Raji (cell line): ENCODE measurements around the gene SOX18.

Experiments used
- POLR2A ChIP-seq: IDR thresholded peaks from 2 replicates; pipeline ENCODE4 v1.6.1; 2011; ENCODE audit warnings: low read depth, low read length, control low read depth; ENCODE audit not compliant: insufficient read depth

Gene SOX18

DNA sequence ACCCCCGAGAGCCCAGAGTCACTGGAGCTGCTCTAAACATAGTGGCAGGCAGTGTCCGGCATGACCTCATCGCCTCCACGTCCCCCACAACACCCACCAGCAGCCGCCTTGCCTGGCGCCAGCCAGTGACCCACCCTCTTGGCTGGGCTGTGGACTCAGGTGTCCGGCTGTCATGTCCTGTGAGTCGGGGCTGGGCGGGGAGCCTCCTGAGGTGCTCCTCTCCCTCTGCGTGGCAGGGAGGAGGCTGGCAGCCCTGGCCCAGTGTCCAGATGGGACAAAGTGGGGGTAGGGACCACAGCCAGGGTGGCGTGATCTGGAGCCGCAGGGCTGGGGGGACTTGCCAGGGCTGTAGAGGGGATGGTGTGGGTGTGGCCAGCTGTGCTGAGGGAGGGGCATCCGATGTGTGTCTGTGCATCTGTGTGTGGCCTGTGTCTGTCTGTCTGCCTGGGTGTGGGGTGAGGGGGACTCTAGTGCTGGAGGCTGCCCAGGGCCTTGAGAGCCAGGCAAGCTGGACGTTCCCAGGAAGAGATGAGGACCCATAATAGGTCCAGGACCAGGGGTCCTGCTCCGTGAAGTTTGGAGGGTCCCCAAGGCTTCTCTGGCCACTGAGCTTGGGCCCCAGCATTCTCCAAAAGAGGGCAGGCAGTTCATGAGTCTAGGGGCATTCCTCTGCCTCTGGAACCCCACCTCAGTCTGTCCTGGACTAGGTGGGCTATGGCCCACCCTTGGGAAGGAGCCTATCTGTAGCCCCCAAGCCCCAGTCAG, 2.3 kb upstream of the SOX18 start:
- no peak for TF ChIP-seq POLR2A

DNA sequence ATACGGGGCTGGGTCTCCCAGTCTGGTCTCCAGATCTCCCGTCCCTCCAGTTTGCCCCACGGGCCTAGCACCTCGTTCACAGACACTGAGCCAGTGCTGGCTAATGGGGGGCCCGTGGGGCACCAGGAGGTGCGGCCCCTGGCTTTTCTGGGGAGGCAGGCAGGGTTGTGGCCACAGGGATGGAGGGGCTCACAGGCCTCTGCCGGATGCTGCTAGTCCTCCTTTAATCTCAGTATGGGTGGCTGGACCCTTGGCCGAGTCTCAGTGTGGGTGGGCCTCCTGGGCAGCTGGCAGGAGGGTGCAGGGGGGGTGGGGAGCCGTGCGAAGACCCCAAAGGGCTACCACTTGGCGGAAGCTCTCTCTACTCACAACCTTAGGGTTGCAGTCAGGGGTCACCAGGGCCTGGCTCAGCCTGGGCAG, 1.6 kb upstream of the SOX18 start:
- TF ChIP-seq POLR2A: no peak

- no peak for TF ChIP-seq POLR2A
Measured at GRCh38 chr20:64050261-64051032, 1.0 kb upstream of the SOX18 start.

GRCh38 chr20:64049878-64050260, 430 bp upstream of the SOX18 start:
- no peak for TF ChIP-seq POLR2A

DNA sequence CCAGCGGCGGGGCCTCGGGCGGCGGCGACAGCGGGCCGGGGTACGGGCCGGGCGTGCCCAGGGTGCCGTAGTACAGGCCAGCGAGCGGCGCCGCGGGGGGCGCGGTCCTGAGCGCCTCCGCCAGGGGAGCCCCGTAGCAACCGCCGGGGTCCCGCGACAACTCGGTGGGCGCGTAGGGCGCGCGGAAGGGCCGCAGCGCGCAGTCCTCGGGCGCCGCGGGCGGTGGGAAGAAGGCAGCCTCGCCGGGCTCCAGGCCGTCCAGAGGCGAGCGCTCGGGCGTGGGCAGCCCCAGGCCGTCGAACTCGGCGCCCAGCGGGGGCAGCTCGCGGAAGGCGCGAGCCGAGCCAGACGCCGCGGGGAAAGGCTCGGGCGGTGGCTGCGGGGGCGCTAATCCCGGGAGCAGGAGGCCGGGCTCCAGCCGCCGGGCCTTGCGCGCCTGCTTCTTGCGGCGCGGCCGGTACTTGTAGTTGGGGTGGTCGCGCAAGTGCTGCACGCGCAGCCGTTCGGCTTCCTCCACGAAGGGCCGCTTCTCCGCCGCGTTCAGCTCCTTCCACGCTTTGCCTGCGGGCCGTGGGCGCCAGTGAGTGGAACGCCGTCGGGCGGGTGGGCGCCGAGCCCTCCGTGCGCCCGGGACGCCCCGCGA, 916 bp downstream of the SOX18 start:
- TF ChIP-seq POLR2A: no peak

DNA sequence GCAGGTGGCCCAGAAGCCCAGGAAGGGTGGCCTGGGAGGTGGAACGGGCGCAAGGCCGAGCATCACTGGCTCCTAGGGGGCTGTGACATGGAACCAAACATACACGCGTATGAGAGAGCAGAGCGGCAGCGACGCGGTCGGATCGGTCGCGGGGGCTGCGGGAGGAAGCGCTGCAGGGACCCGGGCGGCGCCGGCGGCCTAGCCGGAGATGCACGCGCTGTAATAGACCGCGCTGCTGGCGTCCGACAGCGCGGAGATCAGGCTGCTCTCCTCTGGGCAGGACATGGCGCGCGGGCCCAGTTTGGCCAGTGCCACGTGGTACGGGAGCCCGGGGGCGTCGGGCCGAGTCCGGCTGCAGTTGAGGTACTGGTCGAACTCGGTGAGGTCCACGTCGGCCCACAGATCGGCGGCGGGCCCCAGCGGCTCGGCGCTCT, 1.5 kb downstream of the SOX18 start:
- TF ChIP-seq POLR2A: no peak

- no peak for TF ChIP-seq POLR2A
Measured at GRCh38 chr20:64047046-64047389, 2.4 kb downstream of the SOX18 start.

- no peak for TF ChIP-seq POLR2A
Measured at GRCh38 chr20:64045346-64046011, 4.0 kb downstream of the SOX18 start.

DNA sequence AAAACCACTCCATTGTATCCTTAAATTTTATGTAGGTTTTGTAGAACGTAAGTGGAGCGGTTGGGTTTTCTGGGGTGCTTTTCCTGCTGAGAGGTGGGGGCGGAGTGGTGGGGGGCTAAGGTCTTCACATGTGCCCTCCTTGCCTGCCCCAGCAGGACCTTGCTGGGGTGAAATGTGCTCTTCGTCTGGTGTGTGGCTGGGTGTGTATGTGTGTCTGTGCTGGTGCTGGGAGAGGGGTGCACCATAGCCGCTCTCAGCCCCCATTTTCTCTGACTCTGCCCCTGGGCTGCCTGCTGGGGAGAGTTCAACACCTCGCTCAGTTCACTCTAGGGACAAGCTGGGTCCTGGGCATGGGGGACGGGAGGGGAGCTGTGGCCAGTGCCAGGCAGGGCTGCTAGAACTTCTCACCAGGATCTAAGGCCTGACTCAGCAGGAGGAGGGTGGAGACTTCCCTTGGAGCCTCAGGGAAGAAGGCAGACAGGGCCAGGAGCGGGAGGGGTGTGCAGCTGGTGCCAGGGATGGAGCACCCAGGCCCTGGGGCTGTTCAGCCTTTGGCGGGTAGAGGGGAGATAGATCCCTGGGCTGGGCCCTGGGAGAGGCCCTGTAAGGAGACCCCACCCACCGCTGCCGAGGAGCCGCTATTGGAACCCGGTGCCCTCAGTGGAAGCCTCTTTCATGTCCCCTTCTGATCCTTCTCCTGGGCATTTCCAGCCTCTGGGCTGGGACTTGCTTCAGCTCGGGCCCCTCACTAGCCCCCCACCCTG, 4.8 kb downstream of the SOX18 start:
- TF ChIP-seq POLR2A: no peak

DNA sequence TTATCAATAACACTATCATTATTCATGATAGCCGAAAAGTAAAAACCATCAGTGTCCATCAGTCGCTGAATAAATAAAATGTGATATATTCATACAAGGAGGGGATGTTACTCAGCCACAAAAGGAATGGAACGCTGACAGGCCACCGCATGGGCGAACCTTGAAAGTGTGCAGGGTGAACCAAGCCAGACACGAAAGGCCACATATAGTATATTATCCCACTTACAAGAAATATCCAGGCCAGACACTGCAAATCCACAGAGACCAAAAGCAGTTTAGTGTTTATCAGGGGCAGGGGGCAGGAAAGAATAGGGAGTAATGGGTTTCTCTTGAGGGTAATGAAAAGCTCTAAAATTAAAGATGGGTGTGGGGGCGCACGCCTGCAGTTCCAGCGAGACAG, 5.7 kb downstream of the SOX18 start:
- TF ChIP-seq POLR2A: no peak

DNA sequence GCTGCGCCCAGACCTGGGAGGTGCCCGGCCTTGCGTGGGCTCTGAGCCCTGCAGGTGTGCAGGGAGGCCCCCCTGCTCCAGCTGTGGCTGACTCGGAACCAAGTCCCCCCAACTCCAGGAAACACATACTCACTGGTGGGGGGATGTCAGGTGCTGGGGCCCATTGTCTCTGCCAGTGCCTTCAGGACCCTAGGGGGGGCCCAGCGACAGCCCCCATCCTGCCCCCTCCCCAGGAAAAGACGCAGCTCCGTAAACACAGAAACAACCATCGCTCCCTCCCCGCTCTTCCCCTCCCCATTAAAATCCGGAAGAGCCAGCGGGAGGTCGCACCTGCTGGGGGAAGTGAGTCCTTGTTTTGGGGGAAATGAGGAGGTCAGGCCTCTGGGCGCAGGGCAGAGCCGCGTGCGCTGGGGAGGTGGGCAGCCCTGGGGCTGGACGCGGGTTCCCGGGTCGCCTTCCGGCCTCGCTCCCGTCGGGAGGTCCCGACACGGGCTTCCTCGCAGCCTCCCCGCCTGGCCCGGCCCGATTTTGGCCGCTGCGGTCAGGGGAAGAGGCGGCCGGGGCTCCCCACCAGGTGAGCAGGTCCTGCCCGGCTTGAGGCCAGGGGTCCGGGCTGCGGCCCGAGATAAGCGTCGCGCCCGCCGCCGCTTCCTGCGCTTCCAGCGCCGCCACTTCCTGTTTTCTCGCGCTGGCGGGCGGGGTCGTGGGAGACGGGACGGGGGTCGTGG, 7.2 kb downstream of the SOX18 start:
- TF ChIP-seq POLR2A: no peak

GRCh38 chr20:64041781-64042053, 7.7 kb downstream of the SOX18 start:
- no peak for TF ChIP-seq POLR2A

- no peak for TF ChIP-seq POLR2A
Measured at GRCh38 chr20:64041040-64041780, 8.2 kb downstream of the SOX18 start.

DNA sequence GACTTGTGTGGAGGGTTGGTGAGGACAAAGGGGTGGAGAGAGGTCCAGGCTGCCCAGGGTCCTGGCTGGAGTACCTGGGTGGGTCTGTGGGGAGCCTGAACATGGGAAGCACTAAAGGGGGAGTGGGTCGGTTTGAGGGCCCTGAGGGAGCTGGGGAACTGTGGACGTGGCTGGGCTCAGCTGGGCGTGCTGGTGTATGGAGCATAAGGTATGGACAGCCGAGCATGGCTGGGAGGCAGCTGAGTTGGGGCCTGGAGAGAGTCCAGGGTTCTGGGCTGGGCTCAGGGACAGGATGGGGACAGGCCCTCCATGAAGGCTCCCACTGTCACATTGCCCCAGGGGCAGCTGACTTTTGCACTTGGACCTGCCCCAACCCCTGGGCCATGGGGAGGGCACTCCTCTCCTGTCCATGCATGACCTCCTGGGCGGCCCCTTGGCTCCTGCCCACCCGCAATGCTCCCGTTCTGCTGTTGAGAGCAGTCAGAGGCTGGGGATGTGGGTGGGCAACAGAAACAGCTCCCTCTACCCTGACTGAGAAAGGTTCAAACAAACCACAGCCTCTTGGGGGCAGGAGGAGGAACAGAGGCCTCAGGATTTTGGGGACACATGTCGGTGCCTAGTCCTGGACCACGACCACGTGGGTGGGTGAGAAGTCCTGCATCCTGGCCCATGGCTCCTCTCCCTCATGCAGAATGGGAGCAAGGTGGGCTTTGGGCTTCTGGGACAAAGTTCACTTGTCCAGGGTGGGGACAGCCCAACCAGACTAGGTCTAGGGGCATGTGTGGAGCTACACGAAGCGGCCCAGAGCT, 9.0 kb downstream of the SOX18 start:
- no peak for TF ChIP-seq POLR2A
